Measurements from ENCODE around the gene CRYBG1.

Gene CRYBG1

DNA sequence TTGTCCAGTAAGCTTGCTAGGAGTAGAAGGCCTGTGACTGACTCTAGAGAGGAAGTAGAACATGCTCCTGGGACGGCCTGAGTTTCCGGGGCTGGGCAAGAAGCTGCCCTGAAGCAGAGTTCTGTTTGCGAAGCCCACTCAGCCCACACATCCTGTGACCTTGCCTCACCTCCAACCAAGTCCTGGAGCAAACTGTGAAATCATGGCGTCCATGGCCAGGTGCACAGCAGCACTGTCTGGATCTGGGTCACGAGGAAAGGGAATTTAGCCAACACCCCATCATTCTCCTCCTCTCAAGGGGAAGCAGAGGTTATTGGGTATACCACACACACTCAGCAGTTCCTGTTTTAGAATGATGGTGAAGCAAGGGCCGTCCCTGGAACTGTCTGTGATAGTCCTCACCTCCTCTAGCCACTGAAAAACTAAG is 87.5 kb downstream of the CRYBG1 start:
- TF ChIP-seq, protein P1, sequence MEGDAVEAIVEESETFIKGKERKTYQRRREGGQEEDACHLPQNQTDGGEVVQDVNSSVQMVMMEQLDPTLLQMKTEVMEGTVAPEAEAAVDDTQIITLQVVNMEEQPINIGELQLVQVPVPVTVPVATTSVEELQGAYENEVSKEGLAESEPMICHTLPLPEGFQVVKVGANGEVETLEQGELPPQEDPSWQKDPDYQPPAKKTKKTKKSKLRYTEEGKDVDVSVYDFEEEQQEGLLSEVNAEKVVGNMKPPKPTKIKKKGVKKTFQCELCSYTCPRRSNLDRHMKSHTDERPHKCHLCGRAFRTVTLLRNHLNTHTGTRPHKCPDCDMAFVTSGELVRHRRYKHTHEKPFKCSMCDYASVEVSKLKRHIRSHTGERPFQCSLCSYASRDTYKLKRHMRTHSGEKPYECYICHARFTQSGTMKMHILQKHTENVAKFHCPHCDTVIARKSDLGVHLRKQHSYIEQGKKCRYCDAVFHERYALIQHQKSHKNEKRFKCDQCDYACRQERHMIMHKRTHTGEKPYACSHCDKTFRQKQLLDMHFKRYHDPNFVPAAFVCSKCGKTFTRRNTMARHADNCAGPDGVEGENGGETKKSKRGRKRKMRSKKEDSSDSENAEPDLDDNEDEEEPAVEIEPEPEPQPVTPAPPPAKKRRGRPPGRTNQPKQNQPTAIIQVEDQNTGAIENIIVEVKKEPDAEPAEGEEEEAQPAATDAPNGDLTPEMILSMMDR (IDR thresholded peaks at IDR 0.05; ENCODE audit: insufficient read depth, missing control alignments), result no peak
- DNase-seq (ENCODE audit: insufficient read length, low spot score) (no peak), FAIRE-seq (no peak)

DNA sequence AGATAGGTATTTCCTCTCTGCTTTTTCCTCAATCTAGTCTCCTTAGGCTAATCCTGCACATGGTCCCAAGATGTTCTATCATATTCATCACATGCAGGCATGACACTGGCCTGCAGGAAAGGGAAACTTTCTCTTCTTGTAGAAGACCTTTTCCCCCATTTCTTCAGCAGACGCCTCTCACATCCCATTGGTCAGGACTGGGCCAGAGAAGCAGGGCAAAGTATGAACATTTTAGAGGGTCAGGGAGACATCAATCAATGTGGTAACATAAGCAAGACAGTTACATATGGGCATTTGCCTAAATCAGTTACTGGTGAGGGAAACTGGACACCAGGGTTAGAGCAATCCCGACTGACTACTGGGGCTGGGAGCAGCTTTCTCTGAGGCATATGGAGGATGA is 90.1 kb downstream of the CRYBG1 start:
- DNase-seq (ENCODE audit: insufficient read length, low spot score) (no peak), FAIRE-seq (no peak)
- TF ChIP-seq, protein P1 (IDR thresholded peaks at IDR 0.05; ENCODE audit: insufficient read depth, missing control alignments), result no peak

DNA sequence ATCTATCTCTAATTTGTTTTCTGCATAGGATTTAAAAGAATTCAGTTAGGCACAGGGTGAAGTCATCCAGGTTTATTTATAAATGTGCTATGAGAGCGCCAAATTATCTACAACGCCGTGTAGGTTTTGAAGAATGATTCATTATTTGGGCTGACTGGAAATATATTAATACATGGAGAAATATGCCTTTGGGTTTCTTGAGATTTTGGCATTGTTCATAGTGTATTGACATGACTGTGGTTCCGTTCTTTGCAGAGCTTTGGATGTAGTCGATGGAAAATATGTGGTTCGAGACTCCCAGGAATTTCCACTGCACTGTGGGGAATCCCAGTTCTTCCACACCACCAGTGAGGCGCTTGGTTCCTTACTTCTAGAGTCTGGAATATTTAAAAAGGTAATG is 90.9 kb downstream of the CRYBG1 start:
- FAIRE-seq (no peak), DNase-seq (ENCODE audit: insufficient read length, low spot score) (no peak)
- TF ChIP-seq, protein P1 (IDR thresholded peaks at IDR 0.05; ENCODE audit: insufficient read depth, missing control alignments), result no peak

DNA sequence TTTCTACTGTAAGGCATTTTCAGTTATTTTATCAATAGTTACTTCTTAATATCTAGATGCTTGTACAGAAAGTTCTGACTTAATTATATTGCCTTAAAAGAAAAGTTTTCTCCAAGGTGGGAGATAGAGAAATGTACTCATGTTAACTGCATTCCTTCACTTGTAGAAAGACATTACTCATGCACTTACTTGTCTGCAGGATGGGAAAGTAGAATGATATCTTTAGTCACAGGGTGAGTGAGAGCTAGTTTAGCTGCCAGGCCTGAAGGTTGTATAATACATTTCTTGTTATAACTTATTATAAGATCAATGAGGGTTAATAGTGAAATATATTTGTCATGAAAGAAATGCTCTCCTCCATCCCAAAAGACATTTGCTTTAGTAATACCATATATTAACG is 92.1 kb downstream of the CRYBG1 start:
- FAIRE-seq, result no peak
- no peak for DNase-seq (ENCODE audit: insufficient read length, low spot score)
- TF ChIP-seq, protein P1 (IDR thresholded peaks at IDR 0.05; ENCODE audit: insufficient read depth, missing control alignments), result no peak

DNA sequence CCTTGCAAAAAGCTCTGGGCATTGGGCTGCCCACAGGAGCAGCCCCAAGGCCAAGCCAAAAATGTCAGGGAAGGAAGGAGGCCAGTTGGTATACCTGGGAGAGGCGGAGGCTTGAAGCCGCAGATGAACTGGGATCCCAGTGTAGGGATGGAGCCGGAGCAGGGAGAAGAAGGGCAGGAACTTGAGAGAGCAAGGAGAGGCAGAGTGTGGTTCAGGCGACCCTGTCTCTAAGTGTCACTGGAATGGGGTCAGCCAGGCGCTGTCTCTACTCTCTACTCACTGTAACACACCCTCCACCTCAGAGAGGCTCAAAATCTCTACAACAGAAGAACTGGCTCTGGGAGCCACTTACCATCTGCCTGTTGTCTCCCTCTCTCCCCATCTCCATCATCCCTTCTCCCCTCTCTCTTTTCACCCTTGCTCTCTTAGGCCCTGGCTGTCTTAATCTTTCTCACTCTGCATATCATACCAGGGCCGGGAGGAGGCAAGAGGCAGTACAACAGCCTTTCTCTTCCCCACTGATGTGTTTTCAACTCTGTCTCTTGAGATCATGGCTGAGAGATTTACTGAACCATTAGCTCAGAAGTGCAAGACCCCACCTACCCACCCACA is 93.3 kb downstream of the CRYBG1 start:
- DNase-seq (ENCODE audit: insufficient read length, low spot score) (no peak), FAIRE-seq (no peak)
- TF ChIP-seq, protein P1 (IDR thresholded peaks at IDR 0.05; ENCODE audit: insufficient read depth, missing control alignments), result no peak

DNA sequence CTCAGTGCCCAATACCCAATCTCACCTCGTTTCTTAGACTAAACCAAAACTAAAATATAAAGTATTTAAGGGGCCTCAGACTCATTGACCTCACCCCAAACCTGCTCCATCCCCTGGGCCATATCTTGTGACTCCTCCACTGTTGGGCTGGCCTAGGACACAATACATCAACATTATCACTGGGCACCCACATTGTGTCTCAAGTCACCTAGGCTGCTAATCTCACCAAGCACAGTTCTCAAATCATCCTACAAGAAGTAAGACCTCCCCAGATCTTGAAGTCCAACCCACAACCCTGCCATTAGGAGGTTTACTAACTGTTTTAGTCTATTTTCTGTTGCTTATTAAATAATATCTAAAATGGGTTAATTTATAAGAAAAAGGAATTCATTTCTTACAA is 96.2 kb downstream of the CRYBG1 start:
- TF ChIP-seq, protein P1 (IDR thresholded peaks at IDR 0.05; ENCODE audit: insufficient read depth, missing control alignments), result no peak
- DNase-seq (ENCODE audit: insufficient read length, low spot score), result no peak
- no peak for FAIRE-seq
